Lung (tissue), 12 donors: Measurements from ENCODE around the gene FKBP11. TPM values are rescaled to one million over a fixed set of nuclear protein-coding genes. Genes with fewer than 3 reads are reported as not detected.

Experiments
- ATAC-seq: fragments of 200-7000 bp; cut with Tn5 transposase; one replicate; pipeline ENCODE4 v1.9.1; 2020; ENCODE audit warnings: moderate number of reproducible peaks; ENCODE audit not compliant: insufficient read depth, low FRiP score
- DNase-seq, 3 donors: peaks; one replicate each; pipeline ENCODE4 v3.0.0-alpha.2; 2013 to 2017
- H3K27ac ChIP-seq, 2 donors: one replicate each; pipeline ENCODE4 v1.5.1; 2013; ENCODE audit warnings: mild to moderate bottlenecking in 2 of 2, moderate library complexity in 2 of 2, control low read depth in 1 of 2, inconsistent platforms in 1 of 2, low read depth in 1 of 2, low read length in 1 of 2
- H3K27me3 ChIP-seq, 3 donors: one replicate each; pipeline ENCODE4 v1.5.1; 2013; ENCODE audit warnings: low read length in 2 of 3; ENCODE audit not compliant: control insufficient read depth in 3 of 3, insufficient read depth in 3 of 3
- H3K36me3 ChIP-seq, 4 donors: one replicate each; pipeline ENCODE4 v1.5.1; 2013; ENCODE audit warnings: low read length in 4 of 4, mild to moderate bottlenecking in 1 of 4, moderate library complexity in 1 of 4; ENCODE audit not compliant: control insufficient read depth in 4 of 4, insufficient read depth in 4 of 4
- H3K4me1 ChIP-seq, 5 donors: one replicate each; pipeline ENCODE4 v1.5.1; 2013; ENCODE audit warnings: low read length in 5 of 5, mild to moderate bottlenecking in 2 of 5, moderate library complexity in 1 of 5; ENCODE audit not compliant: control insufficient read depth in 5 of 5, insufficient read depth in 5 of 5
- H3K4me3 ChIP-seq: one replicate; pipeline ENCODE4 v1.5.1; 2013; ENCODE audit warnings: mild to moderate bottlenecking, control low read depth, moderate library complexity
- H3K9ac ChIP-seq, 2 donors: one replicate each; pipeline ENCODE4 v1.5.1; 2013; ENCODE audit warnings: low read length in 2 of 2, control low read depth in 1 of 2; ENCODE audit not compliant: insufficient read depth in 1 of 2
- H3K9me3 ChIP-seq, 4 donors: one replicate each; pipeline ENCODE4 v1.5.1; 2013; ENCODE audit warnings: low read length in 3 of 4, mild to moderate bottlenecking in 1 of 4, moderate library complexity in 1 of 4; ENCODE audit not compliant: control insufficient read depth in 4 of 4, insufficient read depth in 3 of 4
- WGBS, 2 donors: extraction: QIAGEN DNeasy Blood & Tissue Kit; methylation state at CpG; one replicate each; pipeline ENCODE4 v1.1.7; 2013; 5-methylcytosine and 5-hydroxymethylcytosine counted together
- polyA plus RNA-seq, 2 donors: library from polyadenylated mRNA; stranded (reverse); fragments of 200-250 nt; gene quantifications; one replicate each; pipeline ENCODE4 v1.2.1, GENCODE V29; 2013
- total RNA-seq, 2 donors: library from RNA; depleted of rRNA in 1 of 2; stranded (reverse); fragments of >200 nt in 1 of 2; gene quantifications; one replicate each; pipeline ENCODE4 v1.2.1, GENCODE V29; 2014 to 2021
- TF ChIP-seq, protein P1 (sequence below): IDR thresholded peaks from 2 replicates; pipeline ENCODE4 v1.5.1; 2012; ENCODE audit warnings: mild to moderate bottlenecking; ENCODE audit errors: control extremely low read depth, extremely low read depth
- donor health status: control.
- donor health status: control.
- donor health status: Bipolar disorder and iron deficiency.
- donor health status: healthy.
- donor health status: DM: yes; HTN: yes; CAD: no.

Gene FKBP11
- total and polyA plus RNA-seq, 4 donors = 13.1 to 69.9 (median 63.1) TPM

DNA sequence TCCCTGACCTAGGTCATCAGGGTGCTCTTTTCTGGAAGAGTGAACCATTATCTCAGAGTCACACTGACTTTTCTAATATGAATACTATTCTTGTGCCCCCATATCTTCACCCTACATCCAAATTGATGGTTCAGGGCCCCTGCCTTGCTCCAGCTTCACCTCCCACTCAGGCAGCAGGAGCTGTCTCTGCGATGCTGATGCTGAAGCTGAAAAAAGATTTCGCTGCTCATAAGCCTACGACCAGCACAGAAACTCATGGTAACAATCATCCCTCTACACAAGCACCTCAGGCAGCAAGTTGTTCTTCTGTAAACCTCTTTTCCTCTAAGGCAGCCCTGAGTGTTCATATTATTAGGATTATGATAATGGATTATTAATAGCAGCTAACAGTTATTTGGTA lies 28.8 kb upstream of the FKBP11 start:
- WGBS, 2 donors = 96 to 97% methylated on average over 3 of the region's 3 CpGs
- H3K27ac ChIP-seq = no peak overlapping the region
- ATAC-seq = no peak
- TF ChIP-seq, protein P1, sequence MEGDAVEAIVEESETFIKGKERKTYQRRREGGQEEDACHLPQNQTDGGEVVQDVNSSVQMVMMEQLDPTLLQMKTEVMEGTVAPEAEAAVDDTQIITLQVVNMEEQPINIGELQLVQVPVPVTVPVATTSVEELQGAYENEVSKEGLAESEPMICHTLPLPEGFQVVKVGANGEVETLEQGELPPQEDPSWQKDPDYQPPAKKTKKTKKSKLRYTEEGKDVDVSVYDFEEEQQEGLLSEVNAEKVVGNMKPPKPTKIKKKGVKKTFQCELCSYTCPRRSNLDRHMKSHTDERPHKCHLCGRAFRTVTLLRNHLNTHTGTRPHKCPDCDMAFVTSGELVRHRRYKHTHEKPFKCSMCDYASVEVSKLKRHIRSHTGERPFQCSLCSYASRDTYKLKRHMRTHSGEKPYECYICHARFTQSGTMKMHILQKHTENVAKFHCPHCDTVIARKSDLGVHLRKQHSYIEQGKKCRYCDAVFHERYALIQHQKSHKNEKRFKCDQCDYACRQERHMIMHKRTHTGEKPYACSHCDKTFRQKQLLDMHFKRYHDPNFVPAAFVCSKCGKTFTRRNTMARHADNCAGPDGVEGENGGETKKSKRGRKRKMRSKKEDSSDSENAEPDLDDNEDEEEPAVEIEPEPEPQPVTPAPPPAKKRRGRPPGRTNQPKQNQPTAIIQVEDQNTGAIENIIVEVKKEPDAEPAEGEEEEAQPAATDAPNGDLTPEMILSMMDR = no peak
- no peak for DNase-seq
- no peaks in the 10 kb centered on the region for H3K27me3 ChIP-seq
- no peaks in the 10 kb centered on the region for H3K9me3 ChIP-seq
- H3K4me3 ChIP-seq = no peak overlapping the region
- H3K4me1 ChIP-seq = peaks cover 5 to 14% (median 8%) of the 10 kb centered on the region in 5 donors
- peaks cover 0 to 13% (median 4%) of the 10 kb centered on the region in 4 donors for H3K36me3 ChIP-seq
- no peak overlapping the region for H3K9ac ChIP-seq

DNA sequence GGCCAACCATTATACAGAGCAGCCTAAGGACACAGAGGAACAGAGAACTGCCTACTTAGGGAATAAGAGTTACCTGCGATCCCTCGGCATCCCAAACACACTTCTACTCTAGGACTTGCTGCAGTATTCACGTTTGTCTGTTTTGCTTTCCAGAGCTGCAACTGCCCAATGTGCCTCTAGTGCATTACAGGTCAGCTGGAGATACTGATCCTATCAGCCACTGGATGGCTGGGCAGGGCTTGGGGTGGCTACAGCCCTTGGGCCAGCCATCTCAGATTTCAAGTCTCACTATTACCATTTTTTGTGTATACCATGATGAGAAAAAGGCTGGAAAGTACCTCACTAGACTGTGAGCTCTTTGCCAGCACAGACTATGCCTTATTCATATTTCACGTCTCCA lies 27.4 kb upstream of the FKBP11 start:
- Histone ChIP-seq H3K27me3 (no peaks in the 10 kb centered on the region), H3K4me3 (no peak overlapping the region), H3K36me3 (peaks cover 0 to 14% (median 4%) of the 10 kb centered on the region in 4 donors), H3K9me3 (no peaks in the 10 kb centered on the region), H3K27ac (no peak overlapping the region), H3K9ac (no peak overlapping the region), H3K4me1 (peaks cover 5 to 14% (median 9%) of the 10 kb centered on the region in 5 donors)
- ATAC-seq (no peak), DNase-seq (no peak)
- TF ChIP-seq, protein P1 = no peak
- WGBS, 2 donors = 91 to 95% methylated on average over 4 of the region's 4 CpGs

DNA sequence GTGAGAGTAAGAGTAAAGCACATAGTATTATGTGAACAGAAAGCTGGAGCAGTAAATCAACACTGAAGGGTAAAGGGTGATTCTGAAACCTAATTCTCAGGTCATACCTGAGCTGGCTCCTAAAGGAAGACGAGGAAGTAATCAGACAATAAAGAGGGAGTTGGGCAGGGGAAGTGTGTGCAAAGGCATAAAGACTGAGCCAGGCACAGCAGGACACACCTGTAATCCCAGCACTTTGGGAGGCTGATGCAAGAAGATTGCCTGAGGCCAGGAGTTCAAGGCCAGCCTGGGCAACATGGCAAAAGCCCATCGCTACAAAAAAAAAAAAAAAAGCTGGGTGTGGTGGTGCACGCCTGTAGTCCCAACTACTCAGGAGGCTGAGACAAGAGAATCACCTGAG lies 22.4 kb upstream of the FKBP11 start:
- Histone ChIP-seq H3K9ac (no peak overlapping the region), H3K27me3 (no peaks in the 10 kb centered on the region), H3K4me1 (peaks cover 0 to 3% (median 0%) of the 10 kb centered on the region in 5 donors), H3K27ac (no peak overlapping the region), H3K4me3 (no peak overlapping the region), H3K36me3 (peaks cover 0 to 9% (median 2%) of the 10 kb centered on the region in 4 donors), H3K9me3 (no peaks in the 10 kb centered on the region)
- ATAC-seq (no peak), DNase-seq (no peak)
- WGBS, 2 donors = 94 to 96% methylated on average over 3 of the region's 3 CpGs
- TF ChIP-seq, protein P1 = no peak

GRCh38 chr12:48946943-48947342 lies 21.7 kb upstream of the FKBP11 start:
- ATAC-seq = no peak
- Histone ChIP-seq H3K27me3 (no peaks in the 10 kb centered on the region), H3K27ac (no peak overlapping the region), H3K9me3 (no peaks in the 10 kb centered on the region), H3K36me3 (peaks cover 0 to 12% (median 2%) of the 10 kb centered on the region in 4 donors), H3K4me1 (peaks cover 0 to 1% (median 0%) of the 10 kb centered on the region in 5 donors), H3K4me3 (no peak overlapping the region), H3K9ac (no peak overlapping the region)
- no peak for DNase-seq
- WGBS, 2 donors = 66 to 79% methylated on average over 6 of the region's 6 CpGs
- TF ChIP-seq, protein P1 = no peak
